HEK293 (cell line): ENCODE measurements around the gene SLU7.

Experiments
- CTCF ChIA-PET: fragments of 350-600 bp; formaldehyde crosslinking; extraction: SDS; loops from one replicate; lab custom pipeline; 2021; ENCODE audit warnings: antibody characterized with exemption; lab: Yijun Ruan, JAX
- POLR2A ChIA-PET: fragments of 300-600 bp; formaldehyde crosslinking; extraction: SDS; loops from one replicate; lab custom pipeline; 2020; ENCODE audit warnings: antibody characterized with exemption, inconsistent platforms; lab: Yijun Ruan, JAX
- H3K27ac ChIP-seq: fragments of 200-500 bp; sonication (Bioruptor generic); 2 replicates; pipeline ENCODE4 v1.5.1; 2014; ENCODE audit warnings: low read depth, low read length, control low read depth, inconsistent platforms; ENCODE audit errors: extremely low read depth
- H3K36me3 ChIP-seq, 2 experiments: fragments of 200-500 bp in 1 of 2; sonication (Bioruptor generic) in 1 of 2; 1 replicate in 1 of 2; 2 replicates in 1 of 2; pipeline ENCODE4 v1.5.1; 2014 to 2017; ENCODE audit warnings: inconsistent platforms in 2 of 2, low read length in 2 of 2; ENCODE audit not compliant: control insufficient read depth in 2 of 2, insufficient read depth in 1 of 2
- H3K4me1 ChIP-seq: fragments of 200-500 bp; sonication (Bioruptor generic); 2 replicates; pipeline ENCODE4 v1.5.1; 2014; ENCODE audit warnings: mild to moderate bottlenecking, low read length, inconsistent platforms; ENCODE audit not compliant: control insufficient read depth, insufficient read depth
- H3K4me3 ChIP-seq: 2 replicates; pipeline ENCODE4 v1.5.1; 2011; ENCODE audit warnings: low read depth, mild to moderate bottlenecking, control low read depth, low read length, moderate library complexity
- H3K9me3 ChIP-seq: fragments of 200-500 bp; sonication (Bioruptor generic); 2 replicates; pipeline ENCODE4 v1.5.1; 2014; ENCODE audit warnings: low read depth, low read length, inconsistent platforms; ENCODE audit not compliant: control insufficient read depth, insufficient read depth
- BCL6B ChIP-seq: fragments of 450-650 bp; formaldehyde crosslinking; IDR thresholded peaks from 2 replicates; pipeline ENCODE4 v1.5.1; 2017; ENCODE audit warnings: missing biosample characterization, missing genetic modification characterization
- GFI1B ChIP-seq: fragments of 450-650 bp; formaldehyde crosslinking; IDR thresholded peaks from 2 replicates; pipeline ENCODE4 v1.5.1; 2016; ENCODE audit warnings: missing biosample characterization, missing genetic modification characterization
- GLI2 ChIP-seq: fragments of 450-650 bp; formaldehyde crosslinking; IDR thresholded peaks from 2 replicates; pipeline ENCODE4; 2017; ENCODE audit warnings: missing biosample characterization, missing genetic modification characterization, low read depth, borderline replicate concordance
- GLI4 ChIP-seq: fragments of 450-650 bp; formaldehyde crosslinking; IDR thresholded peaks from 2 replicates; pipeline ENCODE4 v1.5.1; 2016; ENCODE audit warnings: missing biosample characterization, missing genetic modification characterization
- HOXA7 ChIP-seq: sonication (generic); formaldehyde crosslinking; IDR thresholded peaks from 2 replicates; pipeline ENCODE4 v1.8.1; 2022; ENCODE audit warnings: missing genetic modification reagents, borderline replicate concordance
- KLF16 ChIP-seq: fragments of 450-650 bp; formaldehyde crosslinking; IDR thresholded peaks from 2 replicates; pipeline ENCODE4 v1.5.1; 2017; ENCODE audit warnings: missing biosample characterization, missing genetic modification characterization
- KLF17 ChIP-seq: fragments of 450-650 bp; formaldehyde crosslinking; IDR thresholded peaks from 2 replicates; pipeline ENCODE4 v1.5.1; 2016; ENCODE audit warnings: missing biosample characterization, missing genetic modification characterization
- MEIS1 ChIP-seq: sonication (generic); formaldehyde crosslinking; IDR thresholded peaks from 2 replicates; pipeline ENCODE4 v1.8.1; 2022; ENCODE audit warnings: missing genetic modification reagents, mild to moderate bottlenecking, borderline replicate concordance
- PRDM1 ChIP-seq: fragments of 450-650 bp; formaldehyde crosslinking; IDR thresholded peaks from 2 replicates; pipeline ENCODE4; 2016; ENCODE audit warnings: missing biosample characterization, missing genetic modification characterization
- SCRT1 ChIP-seq: fragments of 450-650 bp; formaldehyde crosslinking; IDR thresholded peaks from 2 replicates; pipeline ENCODE4 v1.5.1; 2016; ENCODE audit warnings: missing biosample characterization, missing genetic modification characterization, borderline replicate concordance
- SCRT2 ChIP-seq: fragments of 450-650 bp; formaldehyde crosslinking; IDR thresholded peaks from 2 replicates; pipeline ENCODE4 v1.5.1; 2016; ENCODE audit warnings: missing biosample characterization, missing genetic modification characterization
- YY1 ChIP-seq: fragments of 450-650 bp; formaldehyde crosslinking; IDR thresholded peaks from 2 replicates; pipeline ENCODE4 v1.5.1; 2018; ENCODE audit warnings: missing biosample characterization, missing genetic modification characterization
- ZBTB26 ChIP-seq: fragments of 450-650 bp; formaldehyde crosslinking; optimal IDR thresholded peaks from 2 replicates; pipeline ENCODE3; 2016; ENCODE audit warnings: missing biosample characterization, mild to moderate bottlenecking, missing genetic modification characterization
- ZBTB49 ChIP-seq: fragments of 450-650 bp; formaldehyde crosslinking; IDR thresholded peaks from 2 replicates; pipeline ENCODE4 v1.5.1; 2016; ENCODE audit warnings: missing biosample characterization, missing genetic modification characterization, low read depth
- ZNF140 ChIP-seq: fragments of 450-650 bp; formaldehyde crosslinking; IDR thresholded peaks from 2 replicates; pipeline ENCODE4 v1.5.1; 2016; ENCODE audit warnings: missing biosample characterization, missing genetic modification characterization
- ZNF174 ChIP-seq: fragments of 450-650 bp; formaldehyde crosslinking; IDR thresholded peaks from 2 replicates; pipeline ENCODE4 v1.5.0; 2017; ENCODE audit warnings: missing biosample characterization, mild to moderate bottlenecking, missing genetic modification characterization
- ZNF2 ChIP-seq: fragments of 450-650 bp; formaldehyde crosslinking; IDR thresholded peaks from 2 replicates; pipeline ENCODE4 v1.5.1; 2016; ENCODE audit warnings: missing biosample characterization, missing genetic modification characterization
- ZNF239 ChIP-seq: fragments of 450-650 bp; formaldehyde crosslinking; IDR thresholded peaks from 2 replicates; pipeline ENCODE4 v1.5.1; 2016; ENCODE audit warnings: missing biosample characterization, missing genetic modification characterization
- ZNF366 ChIP-seq: fragments of 450-650 bp; formaldehyde crosslinking; conservative IDR thresholded peaks from 2 replicates; pipeline ENCODE4 v1.5.1; 2016; ENCODE audit warnings: missing biosample characterization, missing genetic modification characterization
- ZNF610 ChIP-seq: fragments of 450-650 bp; formaldehyde crosslinking; IDR thresholded peaks from 2 replicates; pipeline ENCODE4 v1.5.1; 2016; ENCODE audit warnings: missing biosample characterization, missing genetic modification characterization, borderline replicate concordance
- ZNF621 ChIP-seq: fragments of 450-650 bp; formaldehyde crosslinking; IDR thresholded peaks from 2 replicates; pipeline ENCODE4 v1.5.1; 2017; ENCODE audit warnings: missing biosample characterization, missing genetic modification characterization
- ZNF670 ChIP-seq: fragments of 450-650 bp; formaldehyde crosslinking; IDR thresholded peaks from 2 replicates; pipeline ENCODE4 v1.5.1; 2016; ENCODE audit warnings: missing biosample characterization, missing genetic modification characterization, low read depth
- ZNF677 ChIP-seq: fragments of 450-650 bp; IDR thresholded peaks from 2 replicates; pipeline ENCODE4 v1.5.0; 2018; ENCODE audit warnings: missing biosample characterization, mild to moderate bottlenecking, missing genetic modification characterization, moderate library complexity
- ZNF692 ChIP-seq: fragments of 450-650 bp; formaldehyde crosslinking; IDR thresholded peaks from 2 replicates; pipeline ENCODE4 v1.5.1; 2016; ENCODE audit warnings: missing biosample characterization, missing genetic modification characterization
- ZNF837 ChIP-seq: fragments of 450-650 bp; formaldehyde crosslinking; IDR thresholded peaks from 2 replicates; pipeline ENCODE4 v1.5.1; 2016; ENCODE audit warnings: missing biosample characterization, missing genetic modification characterization
- ZSCAN18 ChIP-seq: fragments of 450-650 bp; formaldehyde crosslinking; IDR thresholded peaks from 2 replicates; pipeline ENCODE4 v1.5.1; 2016; ENCODE audit warnings: missing biosample characterization, missing genetic modification characterization
- ZXDB ChIP-seq: fragments of 450-650 bp; formaldehyde crosslinking; IDR thresholded peaks from 2 replicates; pipeline ENCODE4 v1.5.1; 2016; ENCODE audit warnings: missing biosample characterization, missing genetic modification characterization

SLU7 gene

GRCh38 chr5:160423099-160423498, 4.2 kb upstream of the SLU7 start:
- POLR2A ChIA-PET: interaction anchor here (1.1 to 1.9 kb wide), 2 partner anchors 9 to 15 kb away, joined by 3 to 5 read pairs; no protein-coding TSS in a partner anchor
- peak overlapping the region; percentile 87 for H3K4me3 ChIP-seq
- CTCF ChIA-PET: interaction anchor here (0.6 to 8.8 kb wide), 4 partner anchors 10 to 454 kb away, joined by 3 to 56 read pairs (median 4); no protein-coding TSS in a partner anchor

GRCh38 chr5:160421625-160422258, 2.9 kb upstream of the SLU7 start, which contains the start of gene PTTG1:
PTTG1 (plus strand) TSS chr5:160421855; CDS start chr5:160422313, 458 bp downstream.
- H3K4me1 ChIP-seq: no peaks in the 10 kb centered on the region; the same call in 1 of the 2 replicates
- peak within 1 kb of the TSS; percentile 87 for H3K4me3 ChIP-seq
- peak; percentile 36; the same call in 1 of the 2 replicates for TF ChIP-seq KLF17 (tag by site-specific recombination)
- TF ChIP-seq SCRT1 (tag by site-specific recombination): no peak; the same call in 1 of the 2 replicates
- no peak for TF ChIP-seq ZNF670
- TF ChIP-seq BCL6B: no peak
- TF ChIP-seq ZNF174: no peak
- TF ChIP-seq ZXDB: peak; percentile 65
- peak; percentile 71 for TF ChIP-seq ZBTB26
- TF ChIP-seq GFI1B (tag by site-specific recombination): no peak

More at GRCh38 chr5:160423099-160423498, 4.2 kb upstream of the SLU7 start:
- no peaks in the 10 kb centered on the region for H3K9me3 ChIP-seq
- no peaks in the 10 kb centered on the region; the same call in 1 of the 2 replicates for H3K4me1 ChIP-seq
- no peak overlapping the region for H3K27ac ChIP-seq
- TF ChIP-seq ZSCAN18: no peak
- no peak for TF ChIP-seq ZNF2 (tag by site-specific recombination)
- TF ChIP-seq ZNF837: no peak
- TF ChIP-seq ZNF239 (tag by site-specific recombination): no peak
- 0 out of 2 replicates have a peak, but pooled peaks have one; percentile 29 for TF ChIP-seq ZNF366 (tag by site-specific recombination)
- TF ChIP-seq ZNF692 (tag by site-specific recombination): peak; percentile 50; the same call in 1 of the 2 replicates
- TF ChIP-seq ZBTB49 (tag by site-specific recombination): no peak
- TF ChIP-seq PRDM1 (tag by site-specific recombination): 0 out of 2 replicates have a peak, but pooled peaks have one; percentile 59
- TF ChIP-seq KLF16 (tag by site-specific recombination): no peak
- TF ChIP-seq ZNF140 (tag by site-specific recombination): no peak
- no peak for TF ChIP-seq YY1 (tag by site-specific recombination)
- no peak for TF ChIP-seq ZNF677 (tag by site-specific recombination)
- peak; percentile 98 for TF ChIP-seq SCRT2 (tag by site-specific recombination)
- no peak for TF ChIP-seq ZNF610 (tag by site-specific recombination)
- TF ChIP-seq MEIS1 (CRISPR knock-in tag): no peak
- TF ChIP-seq ZNF621 (tag by site-specific recombination): no peak
- TF ChIP-seq SCRT1 (tag by site-specific recombination): peak; percentile 74
- no peak for TF ChIP-seq GLI4 (tag by site-specific recombination)
- TF ChIP-seq HOXA7: no peak
- no peak for TF ChIP-seq GLI2 (tag by site-specific recombination)
- peaks cover 34 to 51% of the 10 kb centered on the region in 2 experiments for H3K36me3 ChIP-seq

More at GRCh38 chr5:160421625-160422258, 2.9 kb upstream of the SLU7 start, which contains the start of gene PTTG1:
- H3K9me3 ChIP-seq: no peaks in the 10 kb centered on the region
- ChIA-PET CTCF (interaction anchor here (0.7 to 8.8 kb wide), 4 partner anchors 11 to 47 kb away, joined by 3 to 56 read pairs (median 6); no protein-coding TSS in a partner anchor), POLR2A (interaction anchor here (0.5 to 1.9 kb wide), 11 partner anchors 9 to 1365 kb away, joined by 3 to 7 read pairs (median 4); partner anchors contain the start of gene TTC1)
- peak within 1 kb of the TSS; percentile 38 for H3K27ac ChIP-seq
- peaks cover 23 to 38% of the 10 kb centered on the region in 2 experiments for H3K36me3 ChIP-seq
